GM18526 (cell line): Measurements from ENCODE around the gene SIGLEC12.

Experiments used
- POLR2A ChIP-seq: IDR thresholded peaks from 3 replicates; pipeline ENCODE4 v1.6.1; 2011; ENCODE audit not compliant: insufficient read length; ENCODE audit errors: extremely low read depth

SIGLEC12 gene

GRCh38 chr19:51476164-51476563 is 25.4 kb downstream of the SIGLEC12 start:
- TF ChIP-seq POLR2A, result no peak

DNA sequence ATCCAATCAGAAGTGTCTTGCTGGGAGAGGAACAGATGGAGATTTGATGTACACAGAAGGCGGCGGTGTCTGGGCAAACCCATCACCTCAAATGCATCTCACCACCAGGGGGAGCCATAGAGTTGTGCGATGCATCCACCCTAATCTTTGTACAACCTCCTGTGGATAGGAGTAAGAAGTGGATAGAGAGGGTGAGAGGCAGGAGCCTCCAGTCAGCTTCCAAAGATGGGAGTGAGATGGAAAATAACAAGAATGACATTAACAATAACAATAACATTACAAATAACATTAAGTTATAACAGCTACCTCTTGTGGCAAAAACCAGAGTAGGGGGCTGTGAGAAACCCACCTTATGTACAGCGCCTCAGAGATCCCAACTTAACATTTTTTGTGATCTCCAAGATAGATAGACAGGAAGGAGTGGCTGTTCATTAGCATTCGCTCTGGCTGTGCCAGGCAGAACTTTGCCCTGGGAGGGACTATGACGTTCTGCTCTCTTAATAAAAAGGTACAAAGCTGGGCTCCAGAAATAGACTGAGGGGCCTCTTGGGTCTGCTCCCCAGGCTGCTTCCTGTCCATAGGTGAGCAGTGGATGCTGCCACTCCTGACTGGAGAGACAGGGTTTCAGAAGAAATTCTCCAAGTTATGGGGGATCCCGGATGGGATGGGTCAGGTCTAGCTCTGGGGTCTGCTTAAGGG is 28.4 kb downstream of the SIGLEC12 start:
- no peak for TF ChIP-seq POLR2A

GRCh38 chr19:51472607-51473006 is 29.0 kb downstream of the SIGLEC12 start:
- no peak for TF ChIP-seq POLR2A

- no peak for TF ChIP-seq POLR2A
Observed at GRCh38 chr19:51471527-51471926, 30.1 kb downstream of the SIGLEC12 start.

DNA sequence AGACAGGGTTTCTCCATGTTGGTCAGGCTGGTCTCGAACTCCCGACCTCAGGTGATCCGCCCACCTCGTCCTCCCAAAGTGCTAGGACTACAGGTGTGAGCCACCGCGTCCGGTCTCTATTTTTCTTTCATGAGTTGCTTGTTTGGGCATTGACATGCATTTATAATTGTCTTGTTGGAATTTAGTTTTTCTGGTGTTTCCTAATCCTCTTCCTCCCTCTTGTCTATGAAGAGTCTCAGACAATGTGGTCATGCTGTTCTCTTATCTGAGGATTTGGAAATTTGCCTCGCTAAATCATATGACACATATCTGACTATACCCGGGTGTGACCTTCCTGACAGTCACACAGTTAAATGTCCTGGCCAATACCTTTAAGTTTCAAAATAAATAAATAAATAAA is 30.6 kb downstream of the SIGLEC12 start:
- TF ChIP-seq POLR2A, result no peak

GRCh38 chr19:51469629-51470028 is 32.0 kb downstream of the SIGLEC12 start:
- TF ChIP-seq POLR2A, result no peak

DNA sequence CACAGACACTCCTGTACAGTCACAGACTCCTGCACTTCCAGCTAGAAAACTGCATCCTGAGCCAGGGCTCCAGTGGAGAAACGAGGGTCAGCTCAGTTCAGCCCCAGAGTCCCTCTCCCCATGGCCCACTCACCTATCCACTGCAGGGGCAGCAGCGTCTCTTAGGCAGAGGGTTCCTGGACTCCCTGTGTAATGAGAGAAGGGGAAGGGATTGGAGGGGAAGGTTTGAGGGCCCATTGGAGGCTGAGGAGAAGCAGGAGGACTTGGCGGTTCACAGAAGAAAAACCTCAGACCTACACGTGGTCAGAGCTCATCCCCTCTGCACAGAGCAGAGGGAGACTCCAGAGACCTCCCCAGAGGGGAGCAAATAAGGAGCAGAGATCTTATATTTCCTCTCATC is 32.4 kb downstream of the SIGLEC12 start:
- no peak for TF ChIP-seq POLR2A

GRCh38 chr19:51468545-51468920 is 33.1 kb downstream of the SIGLEC12 start:
- TF ChIP-seq POLR2A, result no peak

GRCh38 chr19:51467864-51468544 is 33.6 kb downstream of the SIGLEC12 start:
- TF ChIP-seq POLR2A, result no peak

DNA sequence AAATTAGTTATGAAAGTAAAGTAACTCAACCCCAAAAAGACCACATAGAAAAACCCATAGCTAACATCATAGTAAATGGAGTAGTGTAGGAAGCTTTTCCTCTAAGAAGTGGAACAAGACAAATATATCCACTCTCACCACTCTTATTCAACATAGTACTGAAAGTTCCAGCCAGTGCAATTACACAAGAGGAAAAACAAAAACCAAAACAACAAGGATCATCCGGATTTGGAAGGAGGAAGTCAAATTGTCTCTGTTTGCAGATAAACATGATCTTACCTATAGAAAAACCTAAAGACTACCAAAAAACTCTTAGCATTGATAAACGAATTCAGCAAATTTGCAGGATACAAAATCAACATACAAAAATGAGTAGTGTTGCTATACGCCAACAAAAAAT is 34.9 kb downstream of the SIGLEC12 start:
- TF ChIP-seq POLR2A, result no peak

DNA sequence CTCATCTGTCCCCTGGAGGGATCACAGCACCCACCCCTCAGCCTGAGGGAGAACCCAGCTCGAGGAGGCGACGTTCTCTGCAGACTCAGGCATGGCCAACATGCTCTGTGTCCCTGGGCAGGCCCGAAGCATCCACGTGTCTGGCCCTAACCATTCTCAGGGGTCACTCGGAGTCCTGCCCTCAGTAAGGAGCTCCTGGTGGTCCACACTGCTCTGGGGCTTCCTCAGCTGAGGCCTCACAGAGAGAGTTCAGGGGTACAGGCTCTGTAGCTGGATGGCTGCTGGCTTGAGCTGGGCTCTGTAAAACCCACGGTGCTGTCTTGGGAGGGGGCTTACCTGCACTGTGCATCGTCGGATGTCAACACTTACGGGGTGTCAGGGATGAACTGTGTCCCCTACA is 38.9 kb downstream of the SIGLEC12 start:
- TF ChIP-seq POLR2A, result no peak

GRCh38 chr19:51462276-51462675 is 39.3 kb downstream of the SIGLEC12 start:
- no peak for TF ChIP-seq POLR2A

DNA sequence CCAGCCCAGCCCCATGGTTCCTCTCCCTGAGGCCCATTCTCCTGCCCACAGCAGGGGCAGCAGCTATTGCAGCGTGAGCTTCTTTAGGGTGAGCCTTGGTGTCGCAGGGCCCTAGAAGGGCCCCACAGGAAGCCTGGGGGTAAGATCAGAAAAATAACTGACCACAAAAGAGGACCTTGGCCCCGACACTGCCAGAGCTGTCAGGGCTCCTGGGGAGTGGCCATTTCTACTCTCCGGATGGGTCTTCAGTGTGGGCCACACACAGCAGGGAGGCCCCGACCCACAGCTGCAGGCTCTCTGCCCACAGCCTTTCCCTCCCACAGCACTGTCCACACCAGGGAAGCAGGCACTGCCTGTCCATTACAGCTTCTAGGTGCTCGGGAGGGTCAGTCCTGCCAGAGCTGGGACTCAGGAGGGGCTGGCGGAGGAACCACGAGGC is 39.9 kb downstream of the SIGLEC12 start:
- TF ChIP-seq POLR2A, result no peak

- TF ChIP-seq POLR2A, result no peak
Observed at GRCh38 chr19:51460164-51460992, 41.2 kb downstream of the SIGLEC12 start.

GRCh38 chr19:51458899-51459505 is 42.6 kb downstream of the SIGLEC12 start:
- no peak for TF ChIP-seq POLR2A
